Effector memory CD4-positive, alpha-beta T cell (primary cell): ENCODE measurements around the gene PRR5L.

Experiments
- DNase-seq, 3 donors: peaks; one replicate each; pipeline ENCODE4 v3.0.0-alpha.2; 2020
- H3K27ac ChIP-seq: 2 replicates; pipeline ENCODE4 v1.7.0; 2013; ENCODE audit warnings: mild to moderate bottlenecking, low read length, moderate library complexity; ENCODE audit not compliant: insufficient read depth, poor library complexity, severe bottlenecking
- H3K27me3 ChIP-seq: replicated peaks from 2 replicates; pipeline ENCODE4 v1.7.0; 2013; ENCODE audit warnings: mild to moderate bottlenecking, low read length; ENCODE audit not compliant: insufficient read depth, control insufficient read depth, poor library complexity, severe bottlenecking
- H3K36me3 ChIP-seq: 2 replicates; pipeline ENCODE4 v1.7.0; 2013; ENCODE audit warnings: mild to moderate bottlenecking, low read length, moderate library complexity; ENCODE audit not compliant: control insufficient read depth, insufficient read depth
- H3K4me1 ChIP-seq: 2 replicates; pipeline ENCODE4 v1.7.0; 2013; ENCODE audit warnings: low read length, mild to moderate bottlenecking; ENCODE audit not compliant: control insufficient read depth, insufficient read depth, poor library complexity, severe bottlenecking
- H3K4me3 ChIP-seq: 2 replicates; pipeline ENCODE4 v1.7.0; 2013; ENCODE audit warnings: low read length, low read depth, mild to moderate bottlenecking; ENCODE audit not compliant: insufficient read depth, poor library complexity, severe bottlenecking
- H3K9me3 ChIP-seq: 2 replicates; pipeline ENCODE4 v1.7.0; 2013; ENCODE audit warnings: mild to moderate bottlenecking, low read length, moderate library complexity; ENCODE audit not compliant: control insufficient read depth

The PRR5L gene

DNA sequence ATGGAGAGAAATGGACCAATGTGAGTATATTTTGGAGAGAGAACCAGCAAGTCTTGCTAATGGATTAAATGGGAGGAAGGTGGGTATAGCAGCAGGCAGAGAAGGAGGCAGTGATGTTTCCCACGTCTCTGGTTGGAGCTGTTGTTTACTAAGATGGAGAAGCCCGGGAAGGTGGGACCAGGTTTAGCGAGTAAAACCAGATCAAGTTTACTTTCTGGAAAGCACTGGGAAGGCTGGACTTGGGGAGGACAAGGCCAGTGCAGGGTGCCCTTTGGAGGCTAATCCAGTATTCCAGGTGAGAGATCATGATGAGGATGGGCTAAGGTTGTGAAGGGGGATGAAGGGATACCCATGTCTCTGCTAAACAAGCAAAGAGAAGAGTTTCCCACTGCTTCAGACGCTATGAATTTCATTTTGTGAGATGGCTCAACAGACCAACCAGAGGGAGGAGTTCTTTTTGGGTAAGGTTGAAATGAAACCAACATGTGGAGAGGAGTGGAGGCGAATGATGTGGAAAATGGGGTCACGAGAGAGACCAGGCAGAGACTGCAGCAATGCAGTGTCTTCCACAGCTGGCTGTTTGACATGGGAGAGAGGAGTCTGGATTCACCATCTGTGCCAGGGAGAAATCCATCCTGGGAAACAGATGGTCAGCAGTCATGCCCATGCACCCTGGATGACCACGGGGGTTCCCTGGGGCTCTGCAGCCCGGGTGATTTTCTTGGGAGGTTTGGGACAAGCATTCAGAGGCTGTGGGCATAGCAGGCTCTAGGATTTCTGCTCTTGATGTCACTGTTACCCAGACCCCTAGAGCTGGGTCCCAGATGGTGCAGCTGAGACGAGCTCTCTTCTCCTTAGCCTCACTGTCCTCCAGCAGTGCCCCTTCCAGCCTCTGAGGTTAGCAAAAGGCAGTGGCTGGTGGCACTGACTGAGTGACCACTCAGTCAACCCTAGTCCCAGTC lies 31.8 kb upstream of the PRR5L start:
- Histone ChIP-seq H3K4me3 (no peak overlapping the region), H3K9me3 (no peaks in the 10 kb centered on the region), H3K36me3 (no peaks in the 10 kb centered on the region), H3K4me1 (no peaks in the 10 kb centered on the region), H3K27ac (no peak overlapping the region), H3K27me3 (peaks cover 4% of the 10 kb centered on the region)
- no peak for DNase-seq

DNA sequence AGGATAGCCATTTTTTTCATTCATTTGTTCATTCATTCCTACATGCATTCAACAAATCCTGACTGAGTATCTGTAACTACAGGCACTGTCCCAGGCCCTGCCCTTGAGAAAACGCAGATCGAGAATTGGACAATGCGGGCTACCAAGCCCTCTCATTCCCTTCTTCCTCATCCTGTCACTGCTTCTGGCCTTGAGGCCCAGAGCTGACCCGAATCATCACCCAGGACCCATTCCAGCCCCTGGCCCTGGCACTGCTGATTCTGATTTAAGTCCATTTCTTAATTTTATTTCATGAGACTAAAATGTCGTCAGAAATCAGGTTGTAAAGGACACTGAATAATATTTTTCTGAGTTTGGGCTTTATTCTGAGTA lies 31.1 kb upstream of the PRR5L start:
- DNase-seq = no peak
- no peaks in the 10 kb centered on the region for H3K4me1 ChIP-seq
- no peak overlapping the region for H3K27ac ChIP-seq
- H3K4me3 ChIP-seq = no peak overlapping the region
- no peaks in the 10 kb centered on the region for H3K9me3 ChIP-seq
- H3K27me3 ChIP-seq = peaks cover 4% of the 10 kb centered on the region
- H3K36me3 ChIP-seq = no peaks in the 10 kb centered on the region

DNA sequence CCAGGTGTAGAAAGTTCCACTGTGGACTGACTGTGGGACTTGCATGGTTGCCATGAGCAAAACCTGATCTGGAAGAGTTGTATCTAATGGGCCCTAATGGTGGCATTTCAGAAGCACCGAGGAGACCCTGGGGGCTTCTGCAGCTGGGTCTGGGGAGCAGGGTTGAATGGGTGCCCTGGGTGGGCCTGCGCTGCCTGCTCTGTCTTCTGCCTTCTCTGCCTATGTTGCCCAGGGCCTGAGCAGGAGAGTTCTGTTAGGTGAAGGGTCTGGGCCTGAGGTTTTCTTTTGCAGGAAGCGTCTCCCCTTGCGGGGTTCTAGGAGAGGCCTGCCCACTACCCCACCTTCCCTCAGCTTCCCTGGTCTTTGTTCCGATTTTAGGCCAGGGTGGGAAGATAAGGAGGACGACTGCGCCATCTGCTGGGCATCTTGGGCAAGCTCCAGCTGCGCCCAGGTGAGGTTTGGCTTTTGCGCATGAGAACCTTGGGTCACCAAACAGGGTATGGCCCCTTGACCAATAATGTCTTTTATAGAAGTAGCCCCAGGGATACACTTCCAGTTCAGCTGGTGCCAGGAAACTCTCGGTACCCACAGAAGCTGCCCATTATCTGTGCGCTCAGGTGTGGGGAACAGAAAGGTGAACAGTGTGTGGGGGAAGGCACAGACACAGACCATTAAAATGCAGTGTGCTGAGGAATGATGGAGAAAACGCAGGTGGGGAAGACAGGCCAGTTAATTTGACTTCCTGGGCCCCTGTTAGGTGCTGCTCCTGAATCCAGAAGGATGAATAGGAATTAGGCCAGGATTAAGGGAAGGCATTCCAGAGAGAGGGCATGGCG lies 30.1 kb upstream of the PRR5L start:
- no peak overlapping the region for H3K27ac ChIP-seq
- DNase-seq = peak in 2 of 3 donors; percentile 9 to 29
- H3K27me3 ChIP-seq = no peaks in the 10 kb centered on the region
- H3K9me3 ChIP-seq = no peaks in the 10 kb centered on the region
- H3K36me3 ChIP-seq = peaks cover 5% of the 10 kb centered on the region
- no peak overlapping the region for H3K4me3 ChIP-seq
- H3K4me1 ChIP-seq = no peaks in the 10 kb centered on the region

DNA sequence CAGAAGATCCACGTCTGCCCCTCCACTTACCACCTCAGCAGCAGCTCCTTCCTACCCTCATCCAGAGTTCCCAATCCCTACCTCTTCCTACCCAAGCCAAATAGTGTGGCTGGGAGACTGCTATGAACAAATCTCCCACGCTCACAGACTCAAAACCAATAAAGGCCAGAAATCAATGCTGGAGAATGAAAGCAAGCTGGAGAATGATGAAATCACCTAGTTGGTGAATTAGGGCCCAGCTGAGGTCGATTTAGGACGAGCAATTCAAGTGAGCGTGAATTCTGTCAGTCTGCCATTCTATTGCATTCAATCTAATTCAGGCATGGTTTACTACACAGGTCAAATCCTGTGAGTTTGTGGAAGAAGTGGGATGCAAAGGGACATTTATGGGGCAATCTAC lies 29.3 kb upstream of the PRR5L start:
- Histone ChIP-seq H3K4me3 (no peak overlapping the region), H3K27me3 (no peaks in the 10 kb centered on the region), H3K4me1 (no peaks in the 10 kb centered on the region), H3K9me3 (no peaks in the 10 kb centered on the region), H3K27ac (no peak overlapping the region), H3K36me3 (peaks cover 12% of the 10 kb centered on the region)
- no peak for DNase-seq

DNA sequence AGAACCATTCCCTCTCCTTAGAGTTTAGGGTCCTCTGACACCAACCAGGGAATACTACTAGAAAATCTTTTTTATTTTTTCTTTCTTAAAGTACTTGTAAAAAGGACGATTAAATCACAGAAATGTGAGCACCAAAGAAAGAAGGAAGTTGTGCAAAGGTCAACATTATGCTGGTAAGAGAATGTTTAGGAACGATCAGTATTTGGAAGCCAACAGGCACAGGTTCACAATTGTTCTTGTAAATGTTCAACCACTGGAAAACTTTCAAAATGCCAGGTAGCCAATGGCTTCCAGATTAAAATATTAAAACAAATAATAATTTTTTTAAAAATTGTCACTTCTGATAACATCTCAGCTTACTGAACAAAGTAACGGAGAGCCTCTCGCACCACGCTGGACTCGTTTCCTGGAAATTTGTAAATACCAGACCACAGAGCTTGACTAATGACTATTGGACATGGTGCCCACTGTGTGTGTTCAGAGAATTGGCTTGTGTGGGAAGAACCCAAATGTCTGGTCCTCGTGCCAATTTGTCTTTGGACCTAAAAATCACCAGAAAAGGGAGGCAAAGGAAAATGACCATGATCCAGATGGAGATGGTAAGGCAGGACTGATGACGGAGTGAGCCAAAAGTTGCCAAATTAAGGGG lies 27.6 kb upstream of the PRR5L start:
- no peak overlapping the region for H3K27ac ChIP-seq
- H3K27me3 ChIP-seq = no peaks in the 10 kb centered on the region
- no peak overlapping the region for H3K4me3 ChIP-seq
- no peaks in the 10 kb centered on the region for H3K9me3 ChIP-seq
- H3K4me1 ChIP-seq = no peaks in the 10 kb centered on the region
- DNase-seq = no peak
- peaks cover 22% of the 10 kb centered on the region for H3K36me3 ChIP-seq

DNA sequence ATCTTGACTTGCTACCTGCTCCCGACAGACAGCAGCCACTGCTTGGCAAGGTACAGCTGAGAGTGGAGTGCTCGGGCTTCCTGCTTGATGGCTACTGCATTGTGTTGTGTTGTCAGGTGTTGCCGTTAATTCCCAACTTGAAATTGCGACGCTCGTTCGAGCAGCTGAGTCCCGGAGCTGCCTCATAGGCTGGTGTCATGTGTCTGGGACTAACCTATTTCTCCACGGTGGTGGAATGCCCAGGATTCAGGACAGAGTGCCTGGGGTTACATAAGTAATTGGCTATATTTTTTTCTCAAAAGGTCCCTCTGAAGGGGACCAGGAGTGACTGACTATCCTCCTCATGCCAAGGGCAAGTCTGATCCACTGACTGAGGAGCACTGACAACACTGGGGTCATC lies 25.4 kb upstream of the PRR5L start:
- H3K27ac ChIP-seq = no peak overlapping the region
- no peaks in the 10 kb centered on the region for H3K9me3 ChIP-seq
- peaks cover 40% of the 10 kb centered on the region for H3K36me3 ChIP-seq
- no peaks in the 10 kb centered on the region for H3K4me1 ChIP-seq
- no peaks in the 10 kb centered on the region for H3K27me3 ChIP-seq
- no peak overlapping the region for H3K4me3 ChIP-seq
- no peak for DNase-seq

DNA sequence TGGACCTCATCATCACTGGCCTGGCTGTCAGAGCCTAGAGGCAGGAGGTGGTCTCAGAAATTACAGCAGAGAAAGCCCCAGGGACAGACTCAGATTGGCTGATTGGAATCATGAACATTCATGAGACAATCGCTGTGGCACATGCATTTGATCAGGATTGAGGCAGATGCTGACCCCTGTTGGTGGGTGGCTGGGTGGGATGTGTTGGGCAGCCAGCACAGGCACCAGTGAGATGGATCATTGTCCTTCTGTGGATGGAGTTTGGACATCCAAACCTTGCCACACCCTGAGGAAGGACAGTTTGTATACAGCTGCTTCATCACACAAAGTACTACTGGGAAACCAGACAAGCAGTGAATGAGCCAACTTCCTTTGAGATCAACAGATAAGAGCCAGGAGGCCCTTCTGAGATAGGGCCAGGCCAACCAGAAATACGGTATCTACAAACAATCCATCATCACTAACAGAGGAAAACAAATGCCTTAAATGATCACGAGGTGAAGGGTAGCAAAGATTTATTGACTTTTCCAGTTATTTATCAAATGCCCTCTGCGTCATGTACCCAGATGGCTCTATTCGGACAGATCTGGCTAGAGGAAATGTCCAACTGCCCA lies 24.2 kb upstream of the PRR5L start:
- Histone ChIP-seq H3K27ac (no peak overlapping the region), H3K36me3 (peaks cover 51% of the 10 kb centered on the region)

DNA sequence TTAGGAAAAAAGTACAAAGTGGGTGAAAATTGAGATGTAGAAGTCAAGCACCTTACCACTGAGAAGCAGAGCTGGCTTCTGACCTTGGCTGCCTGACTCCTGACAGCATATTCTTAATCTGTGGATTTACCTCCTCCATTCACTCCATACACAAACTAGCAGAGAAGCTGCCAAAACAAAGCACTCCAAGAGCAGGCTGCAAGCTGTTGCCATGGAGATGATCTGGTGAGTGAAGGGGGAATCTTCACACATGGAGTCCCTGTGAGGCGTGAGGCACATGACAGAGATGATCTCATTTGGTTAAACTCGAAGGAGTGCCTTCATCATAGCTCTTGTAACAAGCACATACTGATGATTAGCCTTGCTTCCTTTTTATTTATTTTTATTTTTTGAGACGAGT lies 23.0 kb upstream of the PRR5L start:
- DNase-seq = no peak
- H3K4me3 ChIP-seq = no peak overlapping the region
- H3K36me3 ChIP-seq = peaks cover 55% of the 10 kb centered on the region

More for the DNA sequence above, 24.2 kb upstream of the PRR5L start:
- H3K4me3 ChIP-seq = no peak overlapping the region
- H3K27me3 ChIP-seq = no peaks in the 10 kb centered on the region
- H3K4me1 ChIP-seq = no peaks in the 10 kb centered on the region
- DNase-seq = no peak
- H3K9me3 ChIP-seq = no peaks in the 10 kb centered on the region

DNA sequence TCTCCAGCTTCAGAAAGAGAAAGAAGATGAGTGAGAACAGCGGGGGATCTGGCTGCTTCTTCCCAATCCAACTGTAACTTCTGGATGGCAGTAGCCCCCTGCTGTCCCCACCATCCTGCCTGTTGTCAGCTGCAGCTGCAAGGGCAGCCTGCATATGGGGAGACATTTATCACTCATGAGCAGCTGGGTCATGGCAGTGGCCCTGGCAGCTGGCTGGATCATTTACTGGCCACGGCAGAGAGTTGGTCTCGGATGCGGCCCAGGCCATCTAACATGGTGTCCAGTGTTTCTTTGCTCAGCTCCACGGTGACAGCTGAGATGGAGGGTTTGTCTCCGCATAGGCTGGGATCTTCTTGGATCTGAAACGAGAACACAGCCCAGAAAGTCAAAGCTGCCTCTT lies 21.7 kb upstream of the PRR5L start:
- no peak overlapping the region for H3K27ac ChIP-seq
- peaks cover 66% of the 10 kb centered on the region for H3K36me3 ChIP-seq
- H3K9me3 ChIP-seq = no peaks in the 10 kb centered on the region
- DNase-seq = no peak
- H3K27me3 ChIP-seq = no peaks in the 10 kb centered on the region
- no peak overlapping the region for H3K4me3 ChIP-seq
- H3K4me1 ChIP-seq = no peaks in the 10 kb centered on the region

More for the DNA sequence above, 23.0 kb upstream of the PRR5L start:
- Histone ChIP-seq H3K9me3 (no peaks in the 10 kb centered on the region), H3K27me3 (no peaks in the 10 kb centered on the region), H3K27ac (no peak overlapping the region), H3K4me1 (no peaks in the 10 kb centered on the region)
